Caco-2 (cell line): ENCODE measurements around the gene OR1N2. TPM values are rescaled to one million over a fixed set of nuclear protein-coding genes. Genes with fewer than 3 reads are reported as not detected.

Experiments used
- BruUV-seq: library from RNA; stranded (reverse); fragments of 400-500 nt; replicated peaks from 2 replicates; lab custom pipeline; 2021; lab: Mats Ljungman, UMichigan
- CTCF ChIA-PET: fragments of 300-600 bp; sonication (Branson Sonifier 250); formaldehyde crosslinking; loops from one replicate; lab custom pipeline; 2022; ENCODE audit warnings: antibody characterized with exemption; lab: Charles Lee
- POLR2A ChIA-PET: fragments of 300-600 bp; sonication (Branson Sonifier 250); formaldehyde crosslinking; loops from one replicate; lab custom pipeline; 2022; ENCODE audit warnings: antibody characterized with exemption; lab: Charles Lee
- DNase-seq, 2 experiments: peaks; one replicate each; pipeline versions ENCODE4 v3.0.0 to v3.0.0-alpha.2; 2020 to 2022
- H3K27me3 ChIP-seq: replicated peaks from 2 replicates; pipeline ENCODE4 v1.6.0; 2011; ENCODE audit warnings: low read length; ENCODE audit not compliant: control insufficient read depth, insufficient read depth
- H3K36me3 ChIP-seq: 2 replicates; pipeline ENCODE4 v1.5.1; 2011; ENCODE audit warnings: low read length; ENCODE audit not compliant: control insufficient read depth, insufficient read depth
- H3K4me1 ChIP-seq: fragments of 250-450 bp; sonication (Bioruptor Pico); 2 replicates; pipeline ENCODE4 v1.5.1; 2020; ENCODE audit warnings: mild to moderate bottlenecking
- H3K4me3 ChIP-seq: 2 replicates; pipeline ENCODE4 v1.5.1; 2011; ENCODE audit warnings: low read depth, mild to moderate bottlenecking, control low read depth, low read length
- H3K9me3 ChIP-seq: fragments of 250-450 bp; sonication (Bioruptor Pico); 2 replicates; pipeline ENCODE4 v1.5.1; 2020; ENCODE audit warnings: mild to moderate bottlenecking, moderate library complexity
- H3K27ac Mint-ChIP-seq: one replicate; pipeline ENCODE4 v1.8.0; 2022; ENCODE audit warnings: mixed read lengths; ENCODE audit not compliant: unreplicated experiment
- H3K27me3 Mint-ChIP-seq: one replicate; pipeline ENCODE4 v1.8.0; 2022; ENCODE audit warnings: mixed read lengths; ENCODE audit not compliant: insufficient read depth, unreplicated experiment
- H3K36me3 Mint-ChIP-seq: one replicate; pipeline ENCODE4 v1.8.0; 2022; ENCODE audit warnings: mild to moderate bottlenecking, mixed read lengths; ENCODE audit not compliant: insufficient read depth, unreplicated experiment
- H3K4me1 Mint-ChIP-seq: one replicate; pipeline ENCODE4 v1.8.0; 2022; ENCODE audit warnings: low read depth, mixed read lengths; ENCODE audit not compliant: unreplicated experiment
- H3K4me3 Mint-ChIP-seq: one replicate; pipeline ENCODE4 v1.8.0; 2022; ENCODE audit warnings: mild to moderate bottlenecking, moderate library complexity, mixed read lengths; ENCODE audit not compliant: unreplicated experiment
- H3K9me3 Mint-ChIP-seq: one replicate; pipeline ENCODE4 v1.8.0; 2022; ENCODE audit warnings: mixed read lengths; ENCODE audit not compliant: unreplicated experiment
- intact Hi-C: fragments of 100-400 bp; cut with micrococcal nuclease; formaldehyde crosslinking; loops from one replicate; pipeline ENCODE4 v1.10.0; 2022; ENCODE audit not compliant: unreplicated experiment
- total RNA-seq: library from RNA; stranded (reverse); gene quantifications from 2 replicates; pipeline ENCODE4 v1.2.3, GENCODE V29; 2022
- TF ChIP-seq, protein P1 (sequence below), 2 experiments: fragments of 200-600 bp in 1 of 2; IDR thresholded peaks; 1 replicate in 1 of 2; 2 replicates in 1 of 2; pipeline versions ENCODE4 v1.5.1 to v1.8.0; 2011 to 2022; ENCODE audit warnings: antibody characterized with exemption in 1 of 2, control low read depth in 1 of 2, inconsistent platforms in 1 of 2, low read depth in 1 of 2, low read length in 1 of 2, mild to moderate bottlenecking in 1 of 2, moderate library complexity in 1 of 2; ENCODE audit not compliant: insufficient read depth in 1 of 2, severe bottlenecking in 1 of 2, unreplicated experiment in 1 of 2

Gene OR1N2
- total RNA-seq, 1 experiment from 2014 or later: not detected

DNA sequence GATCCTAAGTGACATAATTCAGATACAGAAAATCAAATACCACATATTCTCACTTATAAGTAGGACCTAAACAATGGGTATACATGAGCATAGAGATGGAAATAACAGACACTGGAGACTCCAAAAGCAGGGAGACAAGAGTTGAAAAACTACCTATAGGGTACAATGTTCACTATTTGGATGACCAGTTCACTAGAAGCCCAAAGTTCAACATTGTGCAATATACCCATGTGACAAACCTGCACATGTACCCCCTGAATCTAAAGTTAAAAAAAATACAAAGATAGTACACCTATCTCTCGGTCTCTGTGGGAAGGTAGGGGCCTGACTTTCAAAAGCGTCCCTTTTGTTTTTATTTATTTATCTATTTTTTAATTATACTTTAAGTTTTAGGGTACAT is 14.2 kb upstream of the OR1N2 start:
- Mint-ChIP-seq H3K4me1 (no peaks in the 10 kb centered on the region), H3K9me3 (peaks cover 10% of the 10 kb centered on the region), H3K4me3 (no peak overlapping the region), H3K27me3 (peaks cover 7% of the 10 kb centered on the region), H3K27ac (no peak overlapping the region), H3K36me3 (peaks cover 4% of the 10 kb centered on the region)
- H3K4me1 ChIP-seq: no peaks in the 10 kb centered on the region
- no peak overlapping the region for H3K4me3 ChIP-seq
- H3K27me3 ChIP-seq: no peaks in the 10 kb centered on the region
- H3K9me3 ChIP-seq: peaks cover 3% of the 10 kb centered on the region; the same call in 1 of the 2 replicates
- CTCF ChIA-PET: no interaction called here
- no peak for DNase-seq
- POLR2A ChIA-PET: no interaction called here
- TF ChIP-seq, protein P1, sequence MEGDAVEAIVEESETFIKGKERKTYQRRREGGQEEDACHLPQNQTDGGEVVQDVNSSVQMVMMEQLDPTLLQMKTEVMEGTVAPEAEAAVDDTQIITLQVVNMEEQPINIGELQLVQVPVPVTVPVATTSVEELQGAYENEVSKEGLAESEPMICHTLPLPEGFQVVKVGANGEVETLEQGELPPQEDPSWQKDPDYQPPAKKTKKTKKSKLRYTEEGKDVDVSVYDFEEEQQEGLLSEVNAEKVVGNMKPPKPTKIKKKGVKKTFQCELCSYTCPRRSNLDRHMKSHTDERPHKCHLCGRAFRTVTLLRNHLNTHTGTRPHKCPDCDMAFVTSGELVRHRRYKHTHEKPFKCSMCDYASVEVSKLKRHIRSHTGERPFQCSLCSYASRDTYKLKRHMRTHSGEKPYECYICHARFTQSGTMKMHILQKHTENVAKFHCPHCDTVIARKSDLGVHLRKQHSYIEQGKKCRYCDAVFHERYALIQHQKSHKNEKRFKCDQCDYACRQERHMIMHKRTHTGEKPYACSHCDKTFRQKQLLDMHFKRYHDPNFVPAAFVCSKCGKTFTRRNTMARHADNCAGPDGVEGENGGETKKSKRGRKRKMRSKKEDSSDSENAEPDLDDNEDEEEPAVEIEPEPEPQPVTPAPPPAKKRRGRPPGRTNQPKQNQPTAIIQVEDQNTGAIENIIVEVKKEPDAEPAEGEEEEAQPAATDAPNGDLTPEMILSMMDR (IDR thresholded peaks at IDR 0.05; ENCODE audit: insufficient read depth in 1 of 2, low read depth in 1 of 2, low read length in 1 of 2, severe bottlenecking in 1 of 2, unreplicated experiment in 1 of 2): no peak
- intact Hi-C loops: no loop called here
- BruUV-seq: no TSS peak
- H3K36me3 ChIP-seq: no peaks in the 10 kb centered on the region

DNA sequence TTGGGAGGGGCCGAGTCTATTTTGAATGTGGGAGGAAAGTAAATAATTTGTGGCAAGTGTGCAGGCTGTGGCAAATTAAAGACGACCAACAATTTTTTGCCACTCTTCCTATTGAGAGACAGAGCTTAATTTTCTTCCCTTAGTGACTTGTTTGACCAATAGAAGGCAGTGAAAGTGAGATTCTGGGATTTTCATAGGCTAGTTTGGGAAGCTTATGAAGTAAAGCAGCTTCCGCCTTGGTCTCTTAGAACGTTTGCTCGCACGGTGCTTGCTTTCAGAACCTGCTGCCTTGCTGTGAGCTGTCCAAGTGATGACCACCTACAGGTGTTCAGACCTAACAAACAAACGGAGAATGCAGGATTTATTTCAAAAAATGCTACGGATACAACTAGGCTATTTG is 6.7 kb upstream of the OR1N2 start:
- Mint-ChIP-seq H3K9me3 (no peaks in the 10 kb centered on the region), H3K4me1 (no peaks in the 10 kb centered on the region), H3K27me3 (peaks cover 8% of the 10 kb centered on the region), H3K36me3 (no peaks in the 10 kb centered on the region), H3K4me3 (peak overlapping the region; percentile 17), H3K27ac (no peak overlapping the region)
- Histone ChIP-seq H3K27me3 (no peaks in the 10 kb centered on the region), H3K36me3 (no peaks in the 10 kb centered on the region), H3K4me3 (no peak overlapping the region), H3K4me1 (no peaks in the 10 kb centered on the region), H3K9me3 (peaks cover 3% of the 10 kb centered on the region; the same call in 1 of the 2 replicates)
- BruUV-seq: no TSS peak
- intact Hi-C loops: no loop called here
- TF ChIP-seq, protein P1 (IDR thresholded peaks at IDR 0.05; ENCODE audit: insufficient read depth in 1 of 2, low read depth in 1 of 2, low read length in 1 of 2, severe bottlenecking in 1 of 2, unreplicated experiment in 1 of 2): no peak
- POLR2A ChIA-PET: no interaction called here
- no peak for DNase-seq
- CTCF ChIA-PET: no interaction called here

DNA sequence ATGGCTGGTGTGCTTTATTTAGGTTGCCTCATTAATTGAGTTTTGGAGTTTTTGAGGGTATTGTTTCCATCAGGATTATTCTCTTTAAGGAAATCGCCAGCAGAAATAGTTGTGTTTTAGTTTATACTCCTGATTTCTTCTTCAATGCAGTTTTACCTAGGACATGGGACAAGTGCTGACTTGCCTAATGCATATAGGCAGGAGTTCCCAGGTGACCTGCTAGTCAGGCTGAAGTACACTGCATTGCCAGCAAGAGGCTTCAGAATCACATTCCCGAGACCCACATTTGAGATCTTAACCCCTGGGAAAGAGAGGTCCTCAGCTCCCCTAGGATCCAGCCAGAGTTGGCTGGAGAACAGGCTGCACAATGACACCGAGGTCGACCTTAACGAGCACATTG is 1.5 kb upstream of the OR1N2 start:
- Mint-ChIP-seq H3K9me3 (no peaks in the 10 kb centered on the region), H3K36me3 (no peaks in the 10 kb centered on the region), H3K4me3 (no peak overlapping the region), H3K27ac (no peak overlapping the region), H3K27me3 (peaks cover 25% of the 10 kb centered on the region), H3K4me1 (no peaks in the 10 kb centered on the region)
- ChIA-PET CTCF (no interaction called here), POLR2A (no interaction called here)
- BruUV-seq: no TSS peak
- Histone ChIP-seq H3K4me1 (no peaks in the 10 kb centered on the region), H3K4me3 (no peak overlapping the region), H3K36me3 (no peaks in the 10 kb centered on the region), H3K9me3 (peaks cover 3% of the 10 kb centered on the region; the same call in 1 of the 2 replicates), H3K27me3 (peaks cover 1% of the 10 kb centered on the region)
- TF ChIP-seq, protein P1 (IDR thresholded peaks at IDR 0.05; ENCODE audit: insufficient read depth in 1 of 2, low read depth in 1 of 2, low read length in 1 of 2, severe bottlenecking in 1 of 2, unreplicated experiment in 1 of 2): no peak
- DNase-seq: no peak
- intact Hi-C loops: loop anchor here (1.0 kb wide), 1 partner anchor 13 kb away; no protein-coding TSS in a partner anchor
